ENCODE measurements around the gene ARMC8. TPM values are rescaled to one million over a fixed set of nuclear protein-coding genes. Genes with fewer than 3 reads are reported as not detected.

ARMC8 gene
- total RNA-seq, 4 donors from 2014 or later, result 65.2 to 138 (median 77.1) TPM

DNA sequence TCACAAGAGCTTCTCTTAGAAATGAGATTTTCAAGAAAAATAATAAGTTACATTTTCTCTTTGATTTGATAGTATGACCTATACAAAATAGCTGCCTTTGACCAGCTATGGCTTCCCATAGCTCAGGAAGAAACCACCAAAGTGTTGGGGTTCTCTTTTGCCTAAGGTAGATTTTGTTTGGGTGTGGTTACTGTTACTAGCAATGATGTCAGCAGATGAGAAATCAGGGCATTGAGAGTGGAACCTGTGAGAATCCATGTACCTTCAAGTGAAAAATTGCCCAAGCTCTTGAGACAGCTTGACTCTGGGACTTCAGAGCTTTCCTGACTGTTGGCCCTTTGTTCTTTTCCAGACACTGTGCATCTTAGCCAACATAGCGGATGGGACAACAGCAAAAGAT, 97.0 kb downstream of the ARMC8 start:
- TF ChIP-seq CTCF (IDR thresholded peaks at IDR 0.05; ENCODE audit: low read depth), result no peak

- TF ChIP-seq CTCF (IDR thresholded peaks at IDR 0.05; ENCODE audit: low read depth), result no peak
Observed at GRCh38 chr3:138284957-138285477, 97.9 kb downstream of the ARMC8 start.

- TF ChIP-seq CTCF (IDR thresholded peaks at IDR 0.05; ENCODE audit: low read depth), result no peak
Observed at GRCh38 chr3:138289260-138289659, 102.2 kb downstream of the ARMC8 start.

- TF ChIP-seq CTCF (IDR thresholded peaks at IDR 0.05; ENCODE audit: low read depth), result no peak
Observed at GRCh38 chr3:138289701-138290100, 102.6 kb downstream of the ARMC8 start.

DNA sequence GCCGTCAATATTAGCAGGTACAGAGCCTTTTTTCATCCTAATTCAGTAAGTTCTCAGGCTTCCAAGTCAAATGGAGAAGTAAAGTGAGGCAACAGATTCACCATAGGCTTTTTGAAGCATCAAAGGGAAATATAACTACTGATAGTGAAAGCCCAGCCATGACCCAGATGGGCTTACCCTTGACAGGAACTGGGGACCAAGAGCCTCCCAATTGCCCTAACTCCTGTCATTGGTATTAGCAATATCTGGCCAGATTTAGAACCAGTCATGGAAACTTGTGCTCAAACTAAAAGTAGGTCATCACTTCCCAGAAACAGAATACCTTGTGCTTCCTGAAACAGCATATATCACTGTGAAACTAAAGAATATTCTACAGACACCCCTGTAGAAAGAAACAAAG, 109.5 kb downstream of the ARMC8 start:
- TF ChIP-seq CTCF (IDR thresholded peaks at IDR 0.05; ENCODE audit: low read depth), result no peak

- TF ChIP-seq CTCF (IDR thresholded peaks at IDR 0.05; ENCODE audit: low read depth), result no peak
Observed at GRCh38 chr3:138297059-138297607, 110.0 kb downstream of the ARMC8 start.

DNA sequence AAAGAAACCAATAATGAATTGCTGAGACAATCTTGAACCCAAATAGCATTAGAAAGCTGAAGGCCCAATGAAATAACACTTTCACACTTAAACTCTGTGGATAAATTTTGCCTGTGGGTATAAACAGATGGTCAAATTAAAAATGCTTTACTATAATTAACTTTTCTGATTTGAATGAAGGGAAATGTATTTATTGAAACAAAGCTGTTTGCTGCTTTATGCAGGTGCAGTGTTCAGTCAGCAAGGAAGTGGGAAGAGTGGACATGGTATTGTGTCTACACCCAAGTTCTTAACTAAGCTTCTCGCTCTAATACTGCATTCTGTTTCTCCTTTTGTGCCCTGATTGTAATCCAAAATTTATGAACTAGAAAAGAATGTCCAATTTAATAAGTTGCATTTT, 110.8 kb downstream of the ARMC8 start:
- TF ChIP-seq CTCF (IDR thresholded peaks at IDR 0.05; ENCODE audit: low read depth), result no peak
